Cardiac septum (tissue), 1 donor: Measurements from ENCODE around the gene TMEM150C. TPM values are rescaled to one million over a fixed set of nuclear protein-coding genes. Genes with fewer than 3 reads are reported as not detected.

ENCODE experiments used
- DNase-seq: peaks from one replicate; pipeline ENCODE4 v3.0.0-alpha.2; 2020; ENCODE audit warnings: low spot score
- intact Hi-C: fragments of 100-400 bp; cut with DNase I; formaldehyde crosslinking; loops from one replicate; pipeline ENCODE4 v1.14.0; 2022
- long read RNA-seq: library from polyadenylated mRNA; unstranded; transcript quantifications from one replicate; pipeline ENCODE4 v2.0.0, GENCODE V29; 2021
- total RNA-seq: library from RNA; stranded (reverse); fragmentation: NEBNext Ultra II Directional; extraction: Animal tissue kit (Norgen Biotek cat#: 25700); gene quantifications from one replicate; pipeline ENCODE4 v1.2.1, GENCODE V29; 2021
- donor health status: DM: no; HTN: no; CAD: no.

Gene TMEM150C
- 7.4 TPM for total RNA-seq
- long read RNA-seq, transcript TMEM150C-201 (8 exons, 1,990 nt), result major isoform, 10 of 15 reads
- long read RNA-seq, partial matches to known transcripts, result 0 of 15 reads
- long read RNA-seq, other reads (novel, unspliced or antisense), result 4 of 15 reads

- no peak for DNase-seq
- intact Hi-C loops, result no loop called here
These were observed at the start of gene TMEM150C for GRCh38 chr4:82561786-82562563. Gene TMEM150C, minus strand, starts transcription at chr4:82561988. Its CDS starts 57,331 bp downstream, at chr4:82504657.

GRCh38 chr4:82611527-82611926, 49.7 kb upstream of the TMEM150C start:
- no peak for DNase-seq
- intact Hi-C loops, result no loop called here

GRCh38 chr4:82610041-82610440, 48.3 kb upstream of the TMEM150C start:
- intact Hi-C loops, result no loop called here
- DNase-seq, result no peak

GRCh38 chr4:82606622-82607021, 44.8 kb upstream of the TMEM150C start:
- intact Hi-C loops, result no loop called here
- DNase-seq, result no peak

GRCh38 chr4:82604522-82604921, 42.7 kb upstream of the TMEM150C start:
- intact Hi-C loops, result no loop called here
- no peak for DNase-seq

GRCh38 chr4:82601242-82602015, 39.6 kb upstream of the TMEM150C start:
- no peak for DNase-seq
- intact Hi-C loops, result no loop called here

GRCh38 chr4:82599336-82599735, 37.5 kb upstream of the TMEM150C start:
- DNase-seq, result no peak
- intact Hi-C loops, result no loop called here

GRCh38 chr4:82594456-82594855, 32.7 kb upstream of the TMEM150C start:
- intact Hi-C loops, result no loop called here

GRCh38 chr4:82593411-82593810, 31.6 kb upstream of the TMEM150C start:
- intact Hi-C loops, result no loop called here

More at GRCh38 chr4:82594456-82594855, 32.7 kb upstream of the TMEM150C start:
- DNase-seq, result no peak

GRCh38 chr4:82592639-82593038, 30.9 kb upstream of the TMEM150C start:
- intact Hi-C loops, result no loop called here

More at GRCh38 chr4:82593411-82593810, 31.6 kb upstream of the TMEM150C start:
- DNase-seq, result no peak

GRCh38 chr4:82591592-82591991, 29.8 kb upstream of the TMEM150C start:
- intact Hi-C loops, result no loop called here
- no peak for DNase-seq

More at GRCh38 chr4:82592639-82593038, 30.9 kb upstream of the TMEM150C start:
- no peak for DNase-seq

- intact Hi-C loops, result no loop called here
- no peak for DNase-seq
These were observed 28.0 kb upstream of the TMEM150C start for GRCh38 chr4:82589756-82590155.

- no peak for DNase-seq
- intact Hi-C loops, result no loop called here
These were observed 27.0 kb upstream of the TMEM150C start for GRCh38 chr4:82588771-82589270.

- intact Hi-C loops, result no loop called here
These were observed 26.2 kb upstream of the TMEM150C start for GRCh38 chr4:82587826-82588540.

GRCh38 chr4:82585690-82586435, 24.1 kb upstream of the TMEM150C start:
- intact Hi-C loops, result no loop called here
- no peak for DNase-seq

More at GRCh38 chr4:82587826-82588540, 26.2 kb upstream of the TMEM150C start:
- DNase-seq, result no peak

GRCh38 chr4:82584931-82585330, 23.1 kb upstream of the TMEM150C start:
- intact Hi-C loops, result no loop called here
- no peak for DNase-seq

- intact Hi-C loops, result no loop called here
- DNase-seq, result no peak
These were observed 22.3 kb upstream of the TMEM150C start for GRCh38 chr4:82583897-82584587.

- DNase-seq, result no peak
- intact Hi-C loops, result no loop called here
These were observed 18.1 kb upstream of the TMEM150C start for GRCh38 chr4:82579932-82580331.
